ENCODE data around the gene SIM2. TPM values are rescaled to one million over a fixed set of nuclear protein-coding genes. Genes with fewer than 3 reads are reported as not detected.

The SIM2 gene
- total RNA-seq, 1 donor from 2014 or later: not detected

GRCh38 chr21:36706482-36706852, 7.6 kb downstream of the SIM2 start:
- H3K9me3 ChIP-seq (replicated peaks): no peaks in the 10 kb centered on the region
- H3K4me3 ChIP-seq: no peak overlapping the region
- intact Hi-C loops (cut with micrococcal nuclease): no loop called here
- no peak overlapping the region for H3K27ac ChIP-seq (replicated peaks)
- peaks cover 68% of the 10 kb centered on the region for H3K4me1 ChIP-seq
- TF ChIP-seq, protein P1, sequence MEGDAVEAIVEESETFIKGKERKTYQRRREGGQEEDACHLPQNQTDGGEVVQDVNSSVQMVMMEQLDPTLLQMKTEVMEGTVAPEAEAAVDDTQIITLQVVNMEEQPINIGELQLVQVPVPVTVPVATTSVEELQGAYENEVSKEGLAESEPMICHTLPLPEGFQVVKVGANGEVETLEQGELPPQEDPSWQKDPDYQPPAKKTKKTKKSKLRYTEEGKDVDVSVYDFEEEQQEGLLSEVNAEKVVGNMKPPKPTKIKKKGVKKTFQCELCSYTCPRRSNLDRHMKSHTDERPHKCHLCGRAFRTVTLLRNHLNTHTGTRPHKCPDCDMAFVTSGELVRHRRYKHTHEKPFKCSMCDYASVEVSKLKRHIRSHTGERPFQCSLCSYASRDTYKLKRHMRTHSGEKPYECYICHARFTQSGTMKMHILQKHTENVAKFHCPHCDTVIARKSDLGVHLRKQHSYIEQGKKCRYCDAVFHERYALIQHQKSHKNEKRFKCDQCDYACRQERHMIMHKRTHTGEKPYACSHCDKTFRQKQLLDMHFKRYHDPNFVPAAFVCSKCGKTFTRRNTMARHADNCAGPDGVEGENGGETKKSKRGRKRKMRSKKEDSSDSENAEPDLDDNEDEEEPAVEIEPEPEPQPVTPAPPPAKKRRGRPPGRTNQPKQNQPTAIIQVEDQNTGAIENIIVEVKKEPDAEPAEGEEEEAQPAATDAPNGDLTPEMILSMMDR (IDR thresholded peaks at IDR 0.05; ENCODE audit: borderline replicate concordance): no peak
- DNase-seq: no peak
- H3K36me3 ChIP-seq: no peaks in the 10 kb centered on the region
- peaks cover 100% of the 10 kb centered on the region for H3K27me3 ChIP-seq (ENCODE audit: low read depth)

- Histone ChIP-seq H3K27ac (replicated peaks) (no peak overlapping the region), H3K4me3 (no peak overlapping the region), H3K4me1 (peaks cover 65% of the 10 kb centered on the region), H3K27me3 (ENCODE audit: low read depth) (peaks cover 100% of the 10 kb centered on the region), H3K9me3 (replicated peaks) (no peaks in the 10 kb centered on the region), H3K36me3 (no peaks in the 10 kb centered on the region)
- DNase-seq: no peak
- TF ChIP-seq, protein P1 (IDR thresholded peaks at IDR 0.05; ENCODE audit: borderline replicate concordance): no peak
- intact Hi-C loops (cut with micrococcal nuclease): no loop called here
Measured at GRCh38 chr21:36706951-36707762, 8.2 kb downstream of the SIM2 start.

- H3K27me3 ChIP-seq (ENCODE audit: low read depth): peaks cover 100% of the 10 kb centered on the region
- no peak for DNase-seq
- peak overlapping the region; percentile 44 for H3K4me3 ChIP-seq
- no peaks in the 10 kb centered on the region for H3K9me3 ChIP-seq (replicated peaks)
- no peaks in the 10 kb centered on the region for H3K36me3 ChIP-seq
- intact Hi-C loops (cut with micrococcal nuclease): no loop called here
- H3K27ac ChIP-seq (replicated peaks): no peak overlapping the region
- H3K4me1 ChIP-seq: peaks cover 65% of the 10 kb centered on the region
- TF ChIP-seq, protein P1 (IDR thresholded peaks at IDR 0.05; ENCODE audit: borderline replicate concordance): no peak
Measured at GRCh38 chr21:36707763-36708285, 8.9 kb downstream of the SIM2 start.

- DNase-seq: no peak
- H3K4me1 ChIP-seq: peaks cover 65% of the 10 kb centered on the region
- no peaks in the 10 kb centered on the region for H3K36me3 ChIP-seq
- intact Hi-C loops (cut with micrococcal nuclease): no loop called here
- H3K27ac ChIP-seq (replicated peaks): no peak overlapping the region
- TF ChIP-seq, protein P1 (IDR thresholded peaks at IDR 0.05; ENCODE audit: borderline replicate concordance): no peak
- H3K9me3 ChIP-seq (replicated peaks): no peaks in the 10 kb centered on the region
- H3K4me3 ChIP-seq: peak overlapping the region; percentile 44
- H3K27me3 ChIP-seq (ENCODE audit: low read depth): peaks cover 100% of the 10 kb centered on the region
Measured at GRCh38 chr21:36708286-36709029, 9.5 kb downstream of the SIM2 start.

GRCh38 chr21:36709030-36709867, 10.3 kb downstream of the SIM2 start:
- intact Hi-C loops (cut with micrococcal nuclease): no loop called here

More at GRCh38 chr21:36709030-36709867, 10.3 kb downstream of the SIM2 start:
- H3K27ac ChIP-seq (replicated peaks): no peak overlapping the region
- peaks cover 100% of the 10 kb centered on the region for H3K27me3 ChIP-seq (ENCODE audit: low read depth)
- TF ChIP-seq, protein P1 (IDR thresholded peaks at IDR 0.05; ENCODE audit: borderline replicate concordance): no peak
- peak overlapping the region; percentile 44 for H3K4me3 ChIP-seq
- H3K36me3 ChIP-seq: no peaks in the 10 kb centered on the region
- H3K4me1 ChIP-seq: peaks cover 63% of the 10 kb centered on the region
- DNase-seq: no peak
- H3K9me3 ChIP-seq (replicated peaks): no peaks in the 10 kb centered on the region

Measured in left ventricle myocardium inferior (tissue), 1 donor.